K562 (cell line): ENCODE results near the gene DHDDS. TPM values are rescaled to one million over a fixed set of nuclear protein-coding genes. Genes with fewer than 3 reads are reported as not detected.

Experiments
- ATAC-seq: fragments of 200-7000 bp; cut with Tn5 transposase; 3 replicates; pipeline ENCODE4 v1.9.1; 2020; ENCODE audit warnings: moderate library complexity
- BruUV-seq: library from RNA; stranded (reverse); fragments of 400-500 nt; replicated peaks from 2 replicates; lab custom pipeline; 2021; lab: Mats Ljungman, UMichigan
- CTCF ChIA-PET: fragments of 300-600 bp; formaldehyde crosslinking; extraction: SDS; loops from one replicate; lab custom pipeline; 2021; ENCODE audit warnings: low intra/inter-chr PET ratio; lab: Yijun Ruan, JAX
- POLR2A ChIA-PET: fragments of 300-600, 350-650 bp; sonication (Branson Sonifier 250); formaldehyde crosslinking; extraction: SDS; loops from one replicate; lab custom pipeline; 2021; ENCODE audit warnings: antibody characterized with exemption, inconsistent platforms; lab: Yijun Ruan, JAX
- DNase-seq, 4 experiments: peaks; one replicate each; pipeline versions ENCODE4 v3.0.0 to v3.0.0-alpha.2; 2011 to 2018; ENCODE audit warnings: low spot score in 3 of 4, mixed read lengths in 3 of 4; ENCODE audit errors: extremely low read depth in 1 of 4
- FAIRE-seq: peaks from 2 replicates; lab custom pipeline; 2011; peaks lifted over from hg19 to GRCh38; lab: Jason Lieb, UNC
- H2AFZ ChIP-seq: 2 replicates; pipeline ENCODE4 v1.6.0; 2011; ENCODE audit warnings: low read depth, low read length, control low read depth, inconsistent platforms
- H3K27ac ChIP-seq: fragments of 200-600 bp; 3 replicates; pipeline ENCODE4 v1.8.0; 2011; ENCODE audit warnings: low read depth, mild to moderate bottlenecking, control low read depth, inconsistent platforms, low read length, moderate library complexity, mixed read lengths; ENCODE audit errors: extremely low read depth
- H3K27me3 ChIP-seq, 2 experiments: fragments of 300-600 bp in 1 of 2; 2 replicates in 1 of 2; 3 replicates in 1 of 2; pipeline versions ENCODE4 v1.6.0 to v1.8.0; 2011; ENCODE audit warnings: inconsistent platforms in 2 of 2, low read length in 2 of 2, mild to moderate bottlenecking in 1 of 2, mixed read lengths in 1 of 2, moderate library complexity in 1 of 2; ENCODE audit not compliant: control insufficient read depth in 2 of 2, insufficient read depth in 2 of 2
- H3K36me3 ChIP-seq: fragments of 300-600 bp; 3 replicates; pipeline ENCODE4 v1.8.0; 2011; ENCODE audit warnings: mild to moderate bottlenecking, low read length, inconsistent platforms; ENCODE audit not compliant: control insufficient read depth, insufficient read depth
- H3K4me1 ChIP-seq, 2 experiments: fragments of 200-600 bp in 1 of 2; replicated peaks in 1 of 2; 2 replicates in 1 of 2; 3 replicates in 1 of 2; pipeline versions ENCODE4 v1.5.1 to v1.8.0; 2011; ENCODE audit warnings: inconsistent platforms in 2 of 2, low read length in 2 of 2, mild to moderate bottlenecking in 1 of 2, mixed read lengths in 1 of 2, moderate library complexity in 1 of 2; ENCODE audit not compliant: control insufficient read depth in 2 of 2, insufficient read depth in 2 of 2
- H3K4me2 ChIP-seq: 2 replicates; pipeline ENCODE4 v1.6.1; 2011; ENCODE audit warnings: low read length, control low read depth, inconsistent platforms, mixed read lengths; ENCODE audit not compliant: insufficient read depth
- H3K4me3 ChIP-seq: fragments of 200-600 bp; sonication (generic), shearing (Covaris generic); 2 replicates; pipeline ENCODE4 v1.5.1; 2016; ENCODE audit warnings: control low read depth, inconsistent platforms
- H3K79me2 ChIP-seq: fragments of 200-600 bp; 3 replicates; pipeline ENCODE4 v1.8.0; 2011; ENCODE audit warnings: low read length, inconsistent platforms; ENCODE audit not compliant: control insufficient read depth, insufficient read depth
- H3K9ac ChIP-seq, 2 experiments: 2 replicates each; pipeline versions ENCODE4 v1.6.0 to v1.6.1; 2011; ENCODE audit warnings: low read depth in 2 of 2, low read length in 2 of 2, control low read depth in 1 of 2, inconsistent platforms in 1 of 2, mild to moderate bottlenecking in 1 of 2, mixed read lengths in 1 of 2; ENCODE audit not compliant: insufficient read depth in 1 of 2
- H3K9me1 ChIP-seq: one replicate; pipeline ENCODE4 v1.6.0; 2011; ENCODE audit warnings: inconsistent platforms, mild to moderate bottlenecking, low read length, moderate library complexity; ENCODE audit not compliant: control insufficient read depth, insufficient read depth
- H3K9me3 ChIP-seq: replicated peaks from 2 replicates; pipeline ENCODE4 v1.5.1; 2011; ENCODE audit warnings: low read depth, low read length, inconsistent platforms; ENCODE audit not compliant: control insufficient read depth, insufficient read depth
- H4K20me1 ChIP-seq: replicated peaks from 2 replicates; pipeline ENCODE4 v1.6.1; 2011; ENCODE audit warnings: low read length, inconsistent platforms, mixed read lengths; ENCODE audit not compliant: control insufficient read depth, insufficient read depth
- CREM ChIP-seq: IDR thresholded peaks from 2 replicates; pipeline ENCODE4 v1.6.1; 2014; ENCODE audit warnings: antibody characterized with exemption, low read depth
- DEAF1 ChIP-seq: fragments of 450-650 bp; formaldehyde crosslinking; IDR thresholded peaks from 2 replicates; pipeline ENCODE4 v1.4.0; 2020; ENCODE audit warnings: mild to moderate bottlenecking, moderate library complexity
- MXI1 ChIP-seq: IDR thresholded peaks from 2 replicates; pipeline ENCODE4 v1.6.1; 2011; ENCODE audit warnings: low read depth, mild to moderate bottlenecking, improper control_type of control experiment, low read length
- PHB ChIP-seq: fragments of 250-450 bp; sonication (Bioruptor Pico); IDR thresholded peaks from 2 replicates; pipeline ENCODE4 v1.5.0; 2021
- REST ChIP-seq, 2 experiments: fragments of 450-650 bp; formaldehyde crosslinking in 1 of 2; IDR thresholded peaks; 2 replicates each; pipeline versions ENCODE4 v1.4.0 to v1.6.1; 2014 to 2020; ENCODE audit warnings: mild to moderate bottlenecking in 2 of 2, borderline replicate concordance in 1 of 2, low read depth in 1 of 2
- SIRT6 ChIP-seq: IDR thresholded peaks from one replicate; pipeline ENCODE4 v1.6.1; 2012; ENCODE audit warnings: low read depth, mild to moderate bottlenecking, control low read depth, inconsistent platforms, low read length, moderate library complexity
- TBL1XR1 ChIP-seq, 2 experiments: IDR thresholded peaks; 2 replicates each; pipeline ENCODE4 v1.6.1; 2012; ENCODE audit warnings: improper control_type of control experiment in 2 of 2, low read length in 2 of 2, mild to moderate bottlenecking in 1 of 2
- UBTF ChIP-seq, 2 experiments: IDR thresholded peaks; 2 replicates each; pipeline ENCODE4 v1.6.1; 2012; ENCODE audit warnings: improper control_type of control experiment in 2 of 2, low read depth in 2 of 2, low read length in 2 of 2, borderline replicate concordance in 1 of 2
- ZBED1 ChIP-seq: IDR thresholded peaks from 2 replicates; pipeline ENCODE4 v1.6.1; 2014
- ZNF695 ChIP-seq: fragments of 450-650 bp; formaldehyde crosslinking; IDR thresholded peaks from 2 replicates; pipeline ENCODE4 v1.4.0; 2020; ENCODE audit warnings: mild to moderate bottlenecking, moderate library complexity
- ZNF764 ChIP-seq: fragments of 250-450 bp; sonication (Bioruptor Pico); IDR thresholded peaks from 2 replicates; pipeline ENCODE4 v1.4.0; 2020; ENCODE audit warnings: low read depth, mild to moderate bottlenecking, moderate library complexity
- WGBS: fragments of 100-300 bp; shearing (Covaris generic); methylation state at CpG from one replicate; pipeline ENCODE4 v1.1.6; 2016; ENCODE audit warnings: low coverage, mixed read lengths; ENCODE audit not compliant: insufficient coverage; ENCODE audit errors: missing lambda C conversion rate; 5-methylcytosine and 5-hydroxymethylcytosine counted together
- in situ Hi-C: fragments of 300-500 bp; cut with MboI; formaldehyde crosslinking; loops from 4 replicates; pipeline ENCODE4 v1.15.0; 2018; ENCODE audit warnings: inconsistent platforms, mixed read lengths
- intact Hi-C: fragments of 100-400 bp; cut with micrococcal nuclease; formaldehyde crosslinking; loops from 2 replicates; pipeline ENCODE4 v1.14.2; 2022
- polyA plus RNA-seq, 8 experiments: library from polyadenylated mRNA; depleted of rRNA in 4 of 8; stranded (reverse) in 5 of 8; unstranded in 3 of 8; fragments of >200 nt; fragmentation: Nextera tagmentation in 2 of 8; fragmentation: Illumina TruSeq in 1 of 8; extraction: Ambion mirVana in 2 of 8; extraction: Trizol in 1 of 8; gene quantifications; 2 replicates each; pipeline versions ENCODE4 v1.2.1 to v1.2.3, GENCODE V29; 2011 to 2014; ENCODE audit warnings: inconsistent platforms in 1 of 8, missing spikeins in 1 of 8
- total RNA-seq, 7 experiments: library from RNA; depleted of rRNA in 6 of 7; stranded (reverse); fragments of >200 nt in 6 of 7; fragmentation: Illumina TruSeq in 2 of 7; extraction: Trizol in 2 of 7; gene quantifications; 2 replicates each; pipeline versions ENCODE4 v1.2.1 to v1.2.3, GENCODE V29; 2011 to 2021; ENCODE audit warnings: low replicate concordance in 1 of 7

Gene DHDDS
- total and polyA plus RNA-seq, 9 of the 15 experiments (the other 6 are each of a cell fraction or from before 2014, with no cell fraction given), result 33.3 to 55.0 (median 44.3) TPM

DNA sequence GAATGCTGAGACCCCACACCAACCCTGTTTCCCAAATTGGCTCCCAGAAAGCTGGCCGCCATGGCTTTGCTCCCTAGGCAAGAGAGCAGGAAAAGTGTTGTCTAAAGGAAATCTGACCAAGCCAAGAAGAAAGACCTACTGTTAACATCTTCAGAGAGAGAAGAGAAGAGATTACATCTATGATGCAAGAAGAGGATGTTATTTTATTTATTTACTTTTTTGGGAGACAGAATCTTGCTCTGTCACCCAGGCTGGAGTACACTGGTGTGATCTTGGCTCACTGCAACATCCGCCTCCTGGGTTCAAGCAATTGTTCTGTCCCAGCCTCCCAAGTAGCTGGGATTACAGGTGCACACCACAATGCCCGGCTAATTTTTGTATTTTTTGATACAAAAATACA lies 61.8 kb downstream of the DHDDS start:
- Histone ChIP-seq H3K9me3 (no peaks in the 10 kb centered on the region), H3K9ac (no peak overlapping the region), H4K20me1 (no peaks in the 10 kb centered on the region), H3K27me3 (no peaks in the 10 kb centered on the region), H3K36me3 (no peaks in the 10 kb centered on the region), H3K4me1 (peaks cover under 1 to 9% of the 10 kb centered on the region in 2 experiments; a peak in 3 of 5 replicates), H3K4me2 (no peak overlapping the region), H2AFZ (no peak overlapping the region), H3K9me1 (no peaks in the 10 kb centered on the region), H3K79me2 (no peaks in the 10 kb centered on the region), H3K27ac (no peak overlapping the region), H3K4me3 (no peak overlapping the region)
- in situ Hi-C loops, result no loop called here
- ATAC-seq, result no peak
- 54% methylated on average over 3 of the region's 3 CpGs for WGBS
- ChIA-PET CTCF (no interaction called here), POLR2A (interaction anchor here (0.7 kb wide), 1 partner anchor 18 kb away, joined by 3 read pairs; no protein-coding TSS in a partner anchor)
- BruUV-seq, result no TSS peak
- DNase-seq, result no peak
- FAIRE-seq, result no peak
- intact Hi-C loops, result no loop called here
- TF ChIP-seq ZNF764 (CRISPR knock-in tag), result no peak
- no peak for TF ChIP-seq UBTF (IDR thresholded peaks at IDR 0.05; ENCODE audit: borderline replicate concordance in 1 of 2, low read depth in 2 of 2, low read length in 2 of 2)
- peak; percentile 51; the same call in 1 of the 2 replicates for TF ChIP-seq REST (IDR thresholded peaks at IDR 0.05; ENCODE audit: borderline replicate concordance)
- no peak for TF ChIP-seq REST (CRISPR knock-in tag; IDR thresholded peaks at IDR 0.05; ENCODE audit: low read depth)
- no peak for TF ChIP-seq ZNF695
- TF ChIP-seq SIRT6, result no peak
- TF ChIP-seq CREM, result no peak
- TF ChIP-seq TBL1XR1 (IDR thresholded peaks at IDR 0.05; ENCODE audit: low read length in 2 of 2), result no peak
- TF ChIP-seq MXI1, result no peak
- TF ChIP-seq ZBED1, result no peak
- TF ChIP-seq DEAF1 (CRISPR knock-in tag), result no peak
- TF ChIP-seq PHB (CRISPR knock-in tag), result no peak
